TTC549 (cell line): Measurements from ENCODE around the gene KIAA0930.

ENCODE experiments used
- FAIRE-seq: peaks from 2 replicates; lab custom pipeline; 2012; peaks lifted over from hg19 to GRCh38; lab: Jason Lieb, UNC

Gene KIAA0930

DNA sequence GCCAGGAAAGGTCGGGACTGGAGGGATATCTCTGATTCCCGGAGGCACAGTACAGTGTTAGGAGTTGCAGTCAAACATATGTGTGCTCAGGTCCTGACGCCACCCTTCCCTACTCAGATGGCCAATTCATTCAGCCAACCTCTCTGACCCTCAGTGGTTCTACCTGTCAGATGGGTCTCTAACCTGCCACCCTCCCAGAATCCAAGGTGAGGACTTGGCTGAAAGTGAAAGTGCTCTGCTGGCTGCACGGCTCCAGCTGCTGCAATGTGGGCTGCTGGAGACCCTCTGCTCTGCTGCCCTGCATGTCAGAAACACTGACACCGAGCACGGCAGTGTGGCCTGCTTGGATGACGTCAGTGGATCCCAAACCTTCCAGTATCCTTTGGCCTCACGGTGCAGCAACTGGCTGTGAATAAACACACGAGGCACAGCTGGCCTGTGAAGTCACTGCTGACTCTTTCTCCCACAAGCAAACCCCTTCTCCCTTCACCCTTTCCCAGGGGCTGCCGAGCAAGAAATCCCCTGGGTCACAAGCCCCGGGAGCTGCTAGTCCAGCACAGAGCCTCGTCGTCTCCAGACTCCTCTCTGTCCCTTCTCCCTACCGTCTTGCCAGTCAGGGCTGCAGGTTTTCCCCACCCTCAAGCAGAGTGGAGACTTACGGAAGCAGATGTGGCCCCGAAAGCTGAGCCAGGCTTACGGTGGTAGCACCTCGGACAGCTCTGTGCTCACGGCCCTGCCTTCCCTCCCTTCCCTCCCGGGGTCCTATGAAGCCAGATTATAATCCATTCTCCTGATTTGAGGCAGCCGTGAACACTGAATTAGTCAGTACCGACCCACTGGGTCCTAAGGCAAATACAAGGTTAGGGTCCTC lies 24.3 kb downstream of the KIAA0930 start:
- no peak for FAIRE-seq

DNA sequence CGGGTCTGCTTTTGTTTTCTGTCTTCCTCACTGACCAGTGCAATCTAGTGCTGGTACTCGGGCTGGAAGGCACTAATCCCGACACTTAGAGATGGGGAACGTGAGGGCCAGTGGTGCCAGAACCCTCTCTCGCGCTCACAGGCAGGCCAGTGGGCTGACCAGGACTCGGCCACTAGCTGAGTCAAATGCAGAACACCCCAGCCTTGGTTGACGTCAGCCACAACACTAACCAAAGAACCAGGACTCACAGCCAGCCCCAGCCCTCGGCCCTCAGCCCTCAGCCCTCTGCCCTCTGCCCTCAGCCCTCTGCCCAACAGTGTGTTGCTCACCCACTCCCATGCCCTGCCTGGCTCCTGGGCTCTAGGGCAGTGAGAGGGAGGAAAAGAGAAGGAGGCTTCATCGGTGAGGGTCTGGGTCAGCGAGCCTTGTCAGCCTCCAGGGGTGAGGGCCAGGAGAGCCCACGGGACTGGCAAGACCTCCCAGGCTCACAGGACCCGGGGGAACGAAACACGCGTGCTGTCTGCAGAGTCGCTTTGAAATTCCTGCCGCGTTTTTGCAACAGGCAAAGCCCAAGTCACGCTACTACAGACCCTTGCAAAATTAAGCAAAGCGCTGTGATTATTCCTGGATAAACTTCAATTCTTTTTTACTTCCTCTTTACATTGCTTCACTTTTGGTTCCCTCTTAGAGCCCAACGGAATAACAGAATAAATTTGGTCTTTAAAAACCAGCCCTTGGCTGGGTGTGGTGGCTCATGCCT lies 27.5 kb downstream of the KIAA0930 start:
- no peak for FAIRE-seq

DNA sequence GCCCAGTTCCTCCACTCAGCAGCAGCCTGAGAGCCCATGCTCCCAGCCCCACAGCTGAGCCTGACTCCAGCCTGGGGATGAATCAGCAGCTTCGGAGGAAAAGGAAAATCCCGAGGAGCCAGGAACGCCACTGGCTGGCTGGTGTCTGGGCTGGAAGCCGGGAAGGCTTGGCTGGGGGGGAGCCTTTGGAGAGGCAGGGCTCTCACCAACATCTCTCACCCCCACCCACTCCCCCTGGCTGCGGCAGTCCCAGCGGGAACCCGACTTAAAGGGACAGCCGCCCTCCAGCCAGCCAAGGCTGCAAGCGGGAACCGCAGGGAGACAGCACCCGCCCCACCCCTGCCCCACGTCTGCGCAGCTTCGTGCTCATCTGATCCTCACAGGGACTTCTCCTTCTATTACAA lies 28.4 kb downstream of the KIAA0930 start:
- no peak for FAIRE-seq

DNA sequence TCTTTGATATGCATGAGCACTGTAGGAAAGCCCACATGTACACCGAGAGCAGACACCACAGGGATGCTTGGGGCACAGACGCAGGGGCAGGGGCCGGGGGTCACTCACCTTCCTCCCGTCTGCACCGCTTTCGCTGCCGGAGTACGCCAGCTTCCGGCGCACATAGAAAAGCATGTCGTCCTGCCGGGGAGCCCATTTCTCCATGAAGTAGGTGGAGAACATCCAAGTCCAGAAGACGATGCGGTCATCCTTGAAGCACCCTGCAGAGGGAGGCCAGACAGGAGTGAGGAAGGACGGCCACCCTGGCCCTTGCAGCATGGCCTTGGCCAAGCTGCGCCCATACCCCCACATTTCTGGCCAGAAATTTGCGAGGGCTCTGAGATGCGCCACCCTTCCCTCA lies 28.8 kb downstream of the KIAA0930 start:
- FAIRE-seq, result no peak

DNA sequence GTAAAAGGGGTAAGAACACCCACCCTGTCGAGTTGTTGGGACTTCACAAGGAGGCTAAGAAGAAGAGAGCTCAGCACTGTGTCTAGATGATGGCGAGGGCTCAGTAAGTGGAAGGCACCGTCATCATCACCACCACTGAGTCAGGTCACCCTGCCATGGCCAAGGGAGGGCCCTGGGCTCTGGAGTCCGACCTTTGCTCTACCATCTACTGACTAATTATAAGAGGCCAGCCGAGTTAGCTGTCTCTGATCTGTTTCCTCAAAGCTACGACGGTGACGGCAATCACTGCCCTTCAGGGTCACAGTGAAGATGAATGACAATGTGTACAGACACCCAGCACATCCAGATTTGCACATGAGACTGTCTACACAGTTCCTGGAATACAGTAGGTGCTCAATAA lies 29.3 kb downstream of the KIAA0930 start:
- FAIRE-seq, result no peak

DNA sequence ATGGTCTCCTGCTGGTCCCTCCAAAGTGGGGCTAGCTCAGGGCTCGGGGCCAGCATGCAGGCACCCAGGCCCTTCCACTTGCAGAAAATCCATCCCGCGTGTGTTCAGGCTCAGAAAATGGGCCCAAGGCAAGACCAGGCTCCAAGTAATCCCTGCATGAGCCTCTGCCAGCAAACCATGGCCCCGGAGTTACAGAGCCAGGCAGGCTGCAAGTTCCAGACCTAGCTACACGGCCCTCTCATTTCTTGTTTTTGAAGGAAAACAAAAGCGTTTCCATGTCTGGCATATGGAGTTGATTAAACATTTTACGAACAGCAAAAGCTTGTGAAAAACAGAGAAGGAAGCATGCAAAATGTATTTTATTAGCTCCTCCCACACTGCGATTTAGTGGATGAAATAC lies 29.7 kb downstream of the KIAA0930 start:
- FAIRE-seq, result no peak

DNA sequence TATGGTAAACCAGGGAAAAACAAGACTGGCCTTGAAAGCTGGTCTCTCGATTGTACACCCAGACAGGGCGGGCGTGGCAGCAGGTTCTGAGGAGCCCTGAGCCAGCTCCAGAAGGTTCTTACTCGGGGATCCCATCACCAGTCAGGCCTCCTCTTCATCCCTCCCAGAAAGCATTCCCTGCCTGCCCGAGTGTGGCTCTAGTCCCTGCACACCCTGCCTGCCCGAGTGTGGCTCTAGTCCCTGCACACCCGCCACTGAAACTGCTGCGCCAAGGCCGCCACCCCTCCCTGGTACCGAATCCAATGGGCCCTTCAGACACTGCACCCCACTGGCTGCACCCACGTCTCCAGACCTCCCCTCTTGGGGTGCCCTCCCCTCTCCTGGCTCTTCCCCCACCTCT lies 30.1 kb downstream of the KIAA0930 start:
- no peak for FAIRE-seq

DNA sequence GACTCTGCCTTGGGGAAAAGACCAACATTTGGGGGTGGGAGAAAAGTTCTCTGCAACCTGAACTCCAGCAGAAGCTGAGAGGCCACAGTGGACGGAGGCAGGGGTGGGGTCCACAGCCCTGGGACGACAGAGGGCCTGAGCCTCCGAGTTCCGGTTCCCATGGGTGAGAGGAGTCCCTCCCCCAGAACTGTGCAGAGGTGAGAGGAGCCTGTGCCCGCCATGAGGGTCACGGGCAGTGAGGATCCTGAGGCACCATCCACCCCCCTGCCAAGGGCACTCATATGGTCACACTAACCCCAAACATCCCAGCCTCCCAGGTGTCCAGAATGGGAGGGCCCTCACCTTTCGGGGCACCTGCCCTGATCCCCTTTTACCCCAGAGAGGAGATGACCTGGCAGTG lies 30.5 kb downstream of the KIAA0930 start:
- FAIRE-seq, result no peak

DNA sequence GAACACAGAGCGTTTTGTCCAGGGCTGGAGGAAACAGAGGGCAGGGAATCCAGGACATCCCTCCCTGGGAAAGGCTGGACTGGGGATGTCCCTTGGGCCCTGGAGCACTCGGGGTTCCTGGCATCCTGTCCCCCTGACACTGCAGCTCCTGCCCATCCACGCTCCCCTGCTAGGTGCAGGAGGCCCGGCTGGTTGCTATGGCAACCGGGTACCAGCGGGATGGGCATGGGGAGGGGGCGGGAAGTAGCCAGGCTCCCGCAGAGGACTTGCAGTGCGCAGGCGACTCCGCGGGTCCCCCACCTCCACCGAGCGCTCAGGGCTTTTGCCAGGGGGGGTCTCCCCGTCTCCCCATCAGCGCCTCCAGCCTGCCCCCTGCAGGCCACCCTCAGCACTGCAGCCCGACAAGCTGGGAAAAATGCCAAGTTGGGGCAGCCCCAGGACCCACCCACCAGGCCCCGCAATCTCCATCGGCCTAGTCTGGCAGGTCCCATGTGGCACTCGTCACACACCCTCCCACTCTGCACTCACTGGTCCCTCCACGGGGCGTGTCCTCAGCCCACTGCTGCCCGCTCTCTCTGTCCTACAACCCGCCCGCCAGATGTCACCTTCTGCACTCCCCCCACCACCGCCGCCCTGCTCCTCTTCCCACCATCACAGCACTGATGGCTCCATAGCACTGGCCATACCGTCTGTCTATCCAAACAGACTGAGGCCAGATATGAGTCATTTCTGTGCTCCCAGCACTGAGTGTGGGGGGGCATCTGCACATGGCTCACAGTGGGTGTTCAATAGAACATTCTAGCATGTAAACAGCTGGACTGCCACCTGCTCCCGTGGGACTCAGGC lies 31.5 kb downstream of the KIAA0930 start:
- no peak for FAIRE-seq

DNA sequence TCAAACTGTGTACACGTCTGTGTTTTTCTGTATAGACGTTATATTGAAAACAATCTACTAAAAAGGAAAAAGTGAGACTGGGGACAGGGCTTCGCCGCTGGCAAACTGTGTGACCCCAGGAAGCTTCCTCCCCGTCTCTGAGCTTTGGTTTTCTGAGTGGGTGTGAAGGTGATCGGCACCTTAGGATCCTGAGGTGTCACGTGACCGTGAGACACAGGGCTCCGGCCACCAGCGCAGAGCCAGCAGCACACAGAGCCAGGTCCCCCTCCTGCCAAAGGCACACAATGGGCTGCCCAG lies 32.0 kb downstream of the KIAA0930 start:
- FAIRE-seq, result no peak

DNA sequence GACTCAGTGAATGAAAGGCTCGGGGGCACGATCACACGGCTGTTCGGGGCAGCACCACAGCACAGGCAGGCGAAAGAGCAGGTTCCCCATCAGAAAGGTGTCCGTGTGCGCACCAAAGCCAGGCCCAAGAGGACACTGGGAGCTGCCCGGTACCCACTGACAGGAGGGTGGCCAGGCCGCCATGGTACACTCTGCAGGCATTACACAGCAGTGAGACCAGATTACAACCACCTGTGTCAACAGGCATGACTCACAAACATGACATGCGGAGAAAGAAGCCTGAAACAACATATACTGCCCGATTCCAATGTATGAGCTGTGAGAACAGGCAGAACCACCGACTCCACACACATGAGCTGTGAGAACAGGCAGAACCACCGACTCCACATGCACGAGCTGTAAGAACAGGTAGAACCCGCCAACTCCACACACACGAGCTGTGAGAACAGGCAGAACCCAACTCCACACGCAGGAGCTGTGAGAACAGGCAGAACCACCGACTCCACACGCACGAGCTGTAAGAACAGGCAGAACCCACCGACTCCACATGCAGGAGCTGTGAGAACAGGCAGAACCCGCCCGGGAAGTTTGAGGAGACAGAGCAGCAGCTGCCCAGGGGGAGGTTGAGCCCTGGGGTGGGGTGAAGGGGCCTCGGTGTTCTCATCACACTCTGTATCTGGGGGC lies 32.6 kb downstream of the KIAA0930 start:
- no peak for FAIRE-seq

DNA sequence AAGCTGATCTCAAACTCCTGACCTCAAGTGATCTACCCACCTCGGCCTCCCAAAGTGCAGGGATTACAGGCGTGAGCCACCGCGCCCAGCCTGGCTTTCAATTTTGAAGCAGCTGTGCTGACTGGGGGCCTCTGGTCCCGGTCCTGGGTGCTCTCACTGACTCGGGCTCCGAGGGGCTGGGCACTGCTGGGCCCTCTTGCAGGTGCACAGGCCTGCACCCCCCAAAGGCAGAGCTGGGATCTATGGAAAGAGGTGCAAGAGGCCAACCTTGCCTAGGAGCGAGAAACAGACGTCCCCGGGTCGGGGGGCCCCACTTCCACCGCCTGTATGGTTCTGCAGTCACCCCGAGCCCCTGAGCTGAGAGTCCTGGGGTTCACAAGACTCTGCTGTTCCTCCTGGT lies 33.2 kb downstream of the KIAA0930 start:
- FAIRE-seq, result no peak

DNA sequence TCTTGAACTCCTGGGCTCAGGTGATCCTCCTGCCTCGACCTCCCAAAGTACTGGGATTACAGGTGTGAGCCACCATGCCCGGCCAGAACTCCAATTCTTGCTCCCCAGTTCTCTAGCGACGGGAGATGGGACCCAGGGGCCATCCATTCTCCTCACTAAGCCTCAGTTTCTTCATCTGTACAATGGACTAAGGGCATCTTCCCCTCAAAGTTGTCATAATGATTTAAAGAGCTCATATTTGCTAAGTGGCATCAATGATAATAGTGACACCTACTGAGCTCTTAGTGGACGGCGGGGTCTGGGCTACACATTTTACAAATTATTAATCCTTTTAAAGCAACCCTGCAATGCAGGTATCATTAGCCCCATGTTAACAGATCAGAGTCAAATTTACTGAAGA lies 34.5 kb downstream of the KIAA0930 start:
- FAIRE-seq, result no peak

DNA sequence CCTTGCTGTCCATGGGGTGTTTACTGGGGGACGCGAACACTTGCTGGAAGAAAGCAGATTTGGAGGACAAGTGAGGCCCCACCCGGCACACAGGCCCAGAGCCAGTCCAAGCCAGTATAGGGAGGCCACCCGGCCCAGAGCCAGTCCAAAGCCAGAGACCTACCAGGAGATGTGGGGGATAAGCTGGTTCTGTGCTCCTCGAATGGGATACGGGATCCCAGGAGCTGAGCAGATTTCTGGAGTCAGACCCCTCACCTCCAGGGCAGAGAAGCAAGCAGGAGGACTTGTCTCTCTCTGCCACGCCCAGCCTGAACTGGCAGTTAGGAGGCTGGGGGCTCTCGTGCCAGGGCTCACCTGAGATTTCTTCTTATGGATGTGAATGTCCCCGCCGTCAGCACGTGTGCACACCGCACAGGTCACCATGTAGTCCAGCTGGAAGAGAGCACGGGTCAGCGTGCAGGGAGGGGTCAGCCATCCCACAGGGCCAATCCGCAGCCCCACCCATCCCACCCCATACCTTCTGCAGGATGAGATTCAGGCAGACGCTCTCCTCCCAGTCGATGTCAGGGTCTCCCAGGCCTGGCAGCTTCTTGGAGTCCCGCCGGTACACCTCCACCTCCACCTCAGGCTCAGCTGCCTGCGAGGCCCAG lies 35.3 kb downstream of the KIAA0930 start:
- no peak for FAIRE-seq

DNA sequence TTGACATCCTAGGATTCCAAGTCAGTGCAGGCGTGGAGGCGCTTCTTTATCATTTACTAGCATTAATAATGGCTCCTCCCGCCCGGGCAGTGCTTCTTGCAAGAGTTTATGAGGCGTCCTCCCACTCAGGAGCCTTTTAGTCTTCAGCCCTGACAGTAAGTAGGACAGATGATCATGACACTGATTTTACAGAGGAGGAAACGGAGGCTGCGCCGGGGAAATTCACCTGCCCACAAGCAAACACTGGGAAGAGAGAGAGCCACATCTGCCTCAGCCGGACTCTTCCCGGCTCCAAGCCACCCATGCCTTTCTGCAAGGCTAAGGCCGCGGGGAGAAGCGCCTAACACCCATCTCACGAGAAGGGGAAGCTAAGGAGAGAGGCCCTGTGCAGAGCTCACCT lies 35.9 kb downstream of the KIAA0930 start:
- FAIRE-seq, result no peak

DNA sequence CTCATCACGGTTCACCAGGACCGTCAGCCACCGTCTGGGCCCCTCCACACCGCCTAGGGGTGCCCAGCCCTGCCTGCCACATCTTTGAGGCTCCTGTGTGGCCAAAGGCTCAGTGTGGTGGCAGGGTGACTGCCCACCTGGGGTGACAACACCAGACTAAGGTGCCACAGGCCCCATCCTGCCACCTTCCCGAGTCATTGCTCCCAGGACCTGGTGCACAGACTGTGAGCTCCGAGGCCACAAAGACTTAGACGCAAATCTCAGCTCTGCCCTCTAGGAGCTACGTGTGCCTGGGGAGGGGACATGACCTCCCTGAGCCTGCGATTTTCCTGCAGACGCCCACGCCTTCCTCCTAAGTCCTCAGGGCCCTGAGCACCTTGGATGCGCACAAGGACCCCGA lies 36.5 kb downstream of the KIAA0930 start:
- FAIRE-seq, result no peak

DNA sequence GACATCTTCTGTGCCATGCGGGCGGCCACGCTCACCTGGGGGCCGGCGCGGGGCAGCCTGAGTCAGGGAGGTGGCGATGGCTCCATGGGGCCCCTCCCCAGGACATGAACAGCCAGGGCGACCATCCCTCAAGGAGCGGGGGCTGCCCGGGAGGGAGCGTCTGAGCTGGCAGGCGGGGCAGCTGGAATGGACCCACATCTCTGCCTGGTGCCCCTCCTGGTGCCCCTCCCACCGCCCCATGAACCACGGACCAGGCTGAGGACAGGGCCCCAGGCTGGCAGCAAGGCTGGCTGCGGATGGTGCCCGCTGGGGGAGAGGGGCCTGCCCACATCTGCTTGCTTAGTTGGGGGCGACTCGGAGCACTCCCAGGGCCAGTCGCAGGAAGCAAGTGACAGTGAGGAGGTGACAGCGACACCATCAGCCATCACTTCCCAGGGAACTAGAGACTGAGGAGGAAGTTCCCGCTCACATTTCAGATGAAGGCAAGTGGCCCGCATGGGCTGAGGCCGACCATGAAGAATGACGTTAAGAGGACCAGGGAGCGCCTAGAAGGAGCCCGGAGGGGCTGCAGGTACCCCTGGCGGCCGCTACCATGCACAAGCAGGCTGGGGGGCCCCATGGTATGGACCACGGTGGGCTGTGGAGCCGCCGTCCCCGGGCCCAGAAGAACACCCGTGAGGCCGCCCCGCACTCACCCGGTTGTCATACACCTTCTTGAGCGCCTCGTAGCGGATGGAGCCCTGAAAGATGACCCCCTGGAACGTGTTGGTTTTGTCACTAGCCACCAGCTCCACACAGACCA lies 37.3 kb downstream of the KIAA0930 start:
- no peak for FAIRE-seq

DNA sequence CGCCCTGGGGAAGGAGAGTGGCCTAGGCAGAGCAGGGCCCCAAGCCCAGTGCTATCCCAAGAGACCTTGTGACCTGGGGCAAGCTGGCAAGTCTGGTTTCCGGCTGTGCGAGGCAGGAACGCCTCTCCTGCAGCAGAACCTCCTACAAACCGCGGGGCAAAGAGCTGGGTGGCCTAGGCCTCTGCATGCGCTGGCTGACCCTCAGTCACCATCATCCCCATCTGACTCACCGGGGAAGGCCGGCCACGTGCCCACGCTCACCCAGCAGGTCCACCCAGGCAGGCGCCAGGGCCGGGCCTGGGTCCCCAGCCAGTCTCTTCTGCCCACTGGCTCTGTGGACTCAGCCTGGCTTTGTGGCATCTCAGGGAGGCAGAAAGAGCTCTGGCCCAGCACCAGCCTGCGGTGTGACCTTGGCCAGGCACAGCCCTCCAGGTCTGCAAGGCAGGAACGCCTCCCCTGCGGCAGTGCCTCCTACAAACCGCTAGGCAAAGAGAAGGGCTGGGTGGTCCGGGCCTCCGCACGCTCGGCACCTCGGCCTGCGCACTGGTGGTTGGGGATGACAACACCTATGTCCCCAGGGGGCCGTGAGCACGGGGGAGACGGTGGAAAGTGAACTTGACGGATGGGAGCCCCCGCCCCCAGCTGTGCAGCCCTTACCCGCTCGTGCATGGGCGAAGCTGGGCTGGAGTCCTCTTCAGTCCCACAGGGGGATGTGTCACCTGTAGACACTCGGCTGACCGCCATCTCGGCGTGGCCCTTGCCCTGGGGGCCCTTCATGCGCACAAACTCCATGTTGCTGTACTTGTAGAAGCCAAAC lies 38.2 kb downstream of the KIAA0930 start:
- FAIRE-seq, result no peak

DNA sequence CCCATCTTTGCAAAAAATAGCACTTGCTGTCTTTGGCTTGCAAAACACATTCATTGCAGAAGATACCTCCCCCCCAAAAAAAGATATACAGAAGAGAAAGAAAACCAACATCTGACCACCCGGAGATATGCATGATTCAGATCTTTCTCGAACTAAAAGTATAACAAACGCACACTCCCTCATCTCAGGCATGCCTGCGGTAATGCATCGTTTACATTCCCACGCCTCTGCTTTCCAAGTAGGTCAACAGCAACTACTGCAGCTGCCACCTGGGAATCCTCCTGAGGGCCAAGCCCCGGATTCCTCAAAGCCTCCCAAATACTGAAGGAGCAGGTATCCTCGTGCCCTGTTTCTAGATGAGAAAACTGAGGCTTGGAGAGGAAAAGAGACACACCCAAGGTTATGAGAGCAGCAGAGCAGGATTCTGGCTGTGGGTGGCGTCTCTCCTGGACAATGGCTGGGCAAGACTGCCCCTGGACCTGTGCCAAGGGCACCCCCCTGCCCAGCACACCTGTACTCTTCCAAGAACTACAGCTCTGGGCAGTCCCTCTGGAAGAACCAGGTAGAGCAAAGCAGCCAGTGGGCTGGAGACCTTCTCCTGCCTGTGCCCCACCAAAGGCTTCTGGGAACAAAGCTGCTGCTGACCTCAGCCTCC lies 38.9 kb downstream of the KIAA0930 start:
- FAIRE-seq, result no peak
